Colonic mucosa (tissue), 4 donors: ENCODE results near the gene BCL11A. TPM values are rescaled to one million over a fixed set of nuclear protein-coding genes. Genes with fewer than 3 reads are reported as not detected.

Experiments used
- DNase-seq: peaks from one replicate; pipeline ENCODE4 v3.0.0-alpha.2; 2020
- H3K27ac ChIP-seq: fragments of 200-600 bp; one replicate; pipeline ENCODE4 v1.8.0; 2021
- H3K27me3 ChIP-seq: fragments of 200-600 bp; one replicate; pipeline ENCODE4 v1.8.0; 2021
- H3K36me3 ChIP-seq: fragments of 200-600 bp; one replicate; pipeline ENCODE4 v1.8.0; 2021
- H3K4me1 ChIP-seq: fragments of 200-600 bp; one replicate; pipeline ENCODE4 v1.8.0; 2021; ENCODE audit warnings: mild to moderate bottlenecking
- H3K4me3 ChIP-seq: fragments of 200-600 bp; one replicate; pipeline ENCODE4 v1.8.0; 2021
- H3K9ac ChIP-seq, 2 donors: one replicate each; pipeline ENCODE4 v1.7.0; 2013; ENCODE audit warnings: control low read depth in 2 of 2, low read depth in 2 of 2, low read length in 2 of 2
- H3K9me3 ChIP-seq: fragments of 200-600 bp; one replicate; pipeline ENCODE4 v1.8.0; 2021
- intact Hi-C: fragments of 100-400 bp; cut with DNase I; formaldehyde crosslinking; loops from one replicate; pipeline ENCODE4 v1.14.1; 2022
- total RNA-seq, 2 donors: library from RNA; stranded (reverse); fragmentation: NEBNext Ultra II Directional in 1 of 2; extraction: Animal tissue kit (Norgen Biotek cat#: 25700) in 1 of 2; gene quantifications; one replicate each; pipeline ENCODE4 v1.2.1, GENCODE V29; 2021
- TF ChIP-seq, protein P1 (sequence below): fragments of 200-600 bp; IDR thresholded peaks from one replicate; pipeline ENCODE4 v1.8.0; 2022; ENCODE audit warnings: antibody characterized with exemption, mild to moderate bottlenecking
- donor health status: healthy.
- donor health status: DM: no; HTN: no; CAD: no.
- donor health status: DM: no; HTN: no; CAD: no.

Gene BCL11A
- total RNA-seq, 2 donors from 2014 or later: 22.9 to 27.1 TPM

DNA sequence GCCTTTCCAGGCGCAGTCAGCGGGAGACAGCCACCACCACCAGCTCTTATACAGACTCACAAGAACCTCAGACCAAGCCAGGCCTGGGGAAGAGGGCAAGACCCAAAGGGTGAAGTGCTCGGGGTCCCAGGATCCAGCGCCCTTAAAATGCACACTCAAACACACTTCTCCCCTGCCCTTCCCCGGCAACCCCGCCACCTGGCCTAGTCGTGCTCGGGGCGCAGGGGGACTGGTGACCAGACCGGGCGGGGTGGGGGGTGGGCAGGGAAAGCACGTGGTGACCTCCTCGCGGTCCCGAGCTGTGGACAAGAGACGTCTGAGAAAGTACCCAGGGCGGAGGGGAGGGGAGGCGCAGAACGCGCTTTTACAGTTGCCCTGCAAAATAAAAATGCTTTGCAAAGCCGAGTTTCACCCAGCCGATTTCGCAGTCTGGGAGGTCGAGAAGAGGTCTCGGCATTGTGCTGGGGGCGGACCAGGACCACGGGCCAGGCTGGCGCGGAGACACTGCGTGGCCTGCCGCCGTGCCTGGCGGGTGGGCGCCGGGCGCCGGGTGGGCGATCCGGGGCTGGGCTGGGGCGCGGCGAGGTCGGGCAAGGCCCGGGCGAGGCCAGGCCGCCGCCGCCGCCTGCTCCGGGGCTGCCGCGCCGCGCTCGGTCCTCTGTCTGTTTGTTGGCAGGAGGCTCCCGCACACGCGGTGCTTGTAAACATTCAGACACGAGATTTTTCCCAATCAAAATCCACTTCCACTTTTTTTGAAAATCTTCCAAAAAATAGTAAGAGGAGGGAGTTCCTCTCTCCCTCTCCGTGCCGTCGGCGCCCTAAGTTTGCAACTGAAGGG, 2.0 kb downstream of the BCL11A start:
- intact Hi-C loops: loop anchor here (10.0 kb wide), 1 partner anchor 337 kb away; no protein-coding TSS in a partner anchor
- H3K9me3 ChIP-seq: no peaks in the 10 kb centered on the region
- no peaks in the 10 kb centered on the region for H3K36me3 ChIP-seq
- peak overlapping the region; percentile 70 for H3K27ac ChIP-seq
- peak; percentile 64 for DNase-seq
- H3K4me3 ChIP-seq: peak overlapping the region; percentile 73
- peak overlapping the region; percentile 66 to 88 for H3K9ac ChIP-seq
- peaks cover 11% of the 10 kb centered on the region for H3K4me1 ChIP-seq
- TF ChIP-seq, protein P1, sequence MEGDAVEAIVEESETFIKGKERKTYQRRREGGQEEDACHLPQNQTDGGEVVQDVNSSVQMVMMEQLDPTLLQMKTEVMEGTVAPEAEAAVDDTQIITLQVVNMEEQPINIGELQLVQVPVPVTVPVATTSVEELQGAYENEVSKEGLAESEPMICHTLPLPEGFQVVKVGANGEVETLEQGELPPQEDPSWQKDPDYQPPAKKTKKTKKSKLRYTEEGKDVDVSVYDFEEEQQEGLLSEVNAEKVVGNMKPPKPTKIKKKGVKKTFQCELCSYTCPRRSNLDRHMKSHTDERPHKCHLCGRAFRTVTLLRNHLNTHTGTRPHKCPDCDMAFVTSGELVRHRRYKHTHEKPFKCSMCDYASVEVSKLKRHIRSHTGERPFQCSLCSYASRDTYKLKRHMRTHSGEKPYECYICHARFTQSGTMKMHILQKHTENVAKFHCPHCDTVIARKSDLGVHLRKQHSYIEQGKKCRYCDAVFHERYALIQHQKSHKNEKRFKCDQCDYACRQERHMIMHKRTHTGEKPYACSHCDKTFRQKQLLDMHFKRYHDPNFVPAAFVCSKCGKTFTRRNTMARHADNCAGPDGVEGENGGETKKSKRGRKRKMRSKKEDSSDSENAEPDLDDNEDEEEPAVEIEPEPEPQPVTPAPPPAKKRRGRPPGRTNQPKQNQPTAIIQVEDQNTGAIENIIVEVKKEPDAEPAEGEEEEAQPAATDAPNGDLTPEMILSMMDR: no peak
- H3K27me3 ChIP-seq: no peaks in the 10 kb centered on the region

DNA sequence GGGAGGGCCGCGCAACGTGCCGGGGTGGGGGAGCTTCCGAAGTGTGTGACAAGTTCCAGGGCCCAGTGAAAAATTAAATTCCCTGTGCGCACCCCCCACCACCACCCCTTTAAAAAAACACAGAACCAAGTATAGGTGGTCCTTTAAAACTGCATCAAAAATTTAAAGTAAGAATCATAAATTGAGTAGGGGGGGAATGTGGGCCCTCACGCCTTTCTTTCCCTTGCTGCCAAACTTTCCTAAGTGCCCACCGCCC, 2.5 kb downstream of the BCL11A start:
- no peak for DNase-seq
- H3K4me1 ChIP-seq: peaks cover 8% of the 10 kb centered on the region
- H3K9ac ChIP-seq: peak overlapping the region in 1 of 2 donors; percentile 88
- H3K9me3 ChIP-seq: no peaks in the 10 kb centered on the region
- H3K4me3 ChIP-seq: peak overlapping the region; percentile 73
- no peaks in the 10 kb centered on the region for H3K27me3 ChIP-seq
- peak overlapping the region; percentile 70 for H3K27ac ChIP-seq
- no peaks in the 10 kb centered on the region for H3K36me3 ChIP-seq
- intact Hi-C loops: loop anchor here (10.0 kb wide), 1 partner anchor 336 kb away; no protein-coding TSS in a partner anchor
- TF ChIP-seq, protein P1: no peak

DNA sequence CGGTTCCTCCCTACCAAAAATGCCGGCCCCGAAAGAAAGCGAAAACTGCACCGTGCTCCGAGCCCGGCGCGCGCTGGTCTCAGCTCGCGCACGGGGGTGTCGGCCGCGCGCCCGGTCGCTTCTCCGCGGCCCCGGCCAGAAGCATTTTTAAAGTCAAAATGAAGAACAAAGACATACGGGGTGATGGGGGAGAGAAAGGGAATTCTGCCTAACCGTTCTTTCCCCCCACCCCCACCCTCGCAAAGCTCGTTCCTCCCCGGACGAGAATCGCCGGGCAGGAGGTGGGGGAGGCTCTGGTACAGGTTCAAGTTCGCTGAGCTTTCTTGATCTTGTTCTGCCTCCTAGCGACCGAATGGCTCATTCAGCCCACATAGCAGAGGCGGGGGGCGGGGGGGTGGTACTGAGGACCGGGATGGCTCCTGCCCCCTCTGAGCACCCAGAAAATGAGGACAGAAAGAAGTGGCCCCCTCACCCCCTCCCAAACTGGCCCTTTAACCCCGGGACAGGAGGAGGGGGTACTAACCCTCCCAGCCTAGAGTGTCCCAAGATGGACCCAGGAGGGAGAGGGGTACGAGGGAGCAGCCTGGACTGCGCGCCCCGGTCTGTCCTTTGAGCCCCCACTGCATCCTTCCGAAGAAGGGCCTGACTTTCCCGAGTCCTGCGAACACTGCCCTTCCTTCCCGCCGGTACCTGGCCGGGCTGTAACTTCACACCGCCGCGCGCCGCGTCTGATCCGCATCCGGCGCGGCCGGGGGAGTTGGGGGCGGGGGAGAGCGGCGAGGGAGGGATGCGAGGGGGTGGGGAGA, 3.1 kb downstream of the BCL11A start:
- TF ChIP-seq, protein P1: peak; percentile 50
- no peaks in the 10 kb centered on the region for H3K9me3 ChIP-seq
- no peaks in the 10 kb centered on the region for H3K36me3 ChIP-seq
- intact Hi-C loops: loop anchor here (10.0 kb wide), 1 partner anchor 336 kb away; no protein-coding TSS in a partner anchor
- peaks cover 8% of the 10 kb centered on the region for H3K4me1 ChIP-seq
- H3K4me3 ChIP-seq: peak overlapping the region; percentile 73
- no peaks in the 10 kb centered on the region for H3K27me3 ChIP-seq
- peak overlapping the region; percentile 78 for H3K27ac ChIP-seq
- peak overlapping the region; percentile 64 to 88 for H3K9ac ChIP-seq
- DNase-seq: peak; percentile 91

DNA sequence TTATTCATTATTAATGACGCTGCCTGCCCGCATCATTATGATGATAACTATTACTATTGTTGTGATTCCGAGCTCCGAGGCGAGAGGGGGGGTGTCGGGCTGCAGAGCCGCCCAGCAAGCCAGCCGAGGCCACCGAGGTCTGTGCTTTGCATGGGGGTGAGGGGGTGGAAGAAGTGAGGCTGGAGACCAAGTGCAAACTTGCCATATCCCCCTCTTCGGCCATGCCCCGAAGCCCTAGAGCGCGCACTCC, 3.6 kb downstream of the BCL11A start:
- Histone ChIP-seq H3K9me3 (no peaks in the 10 kb centered on the region), H3K27me3 (no peaks in the 10 kb centered on the region), H3K9ac (peak overlapping the region; percentile 64 to 88), H3K4me3 (peak overlapping the region; percentile 73), H3K4me1 (peaks cover 8% of the 10 kb centered on the region), H3K27ac (peak overlapping the region; percentile 78), H3K36me3 (no peaks in the 10 kb centered on the region)
- TF ChIP-seq, protein P1: no peak
- intact Hi-C loops: loop anchor here (10.0 kb wide), 1 partner anchor 335 kb away; no protein-coding TSS in a partner anchor
- no peak for DNase-seq

DNA sequence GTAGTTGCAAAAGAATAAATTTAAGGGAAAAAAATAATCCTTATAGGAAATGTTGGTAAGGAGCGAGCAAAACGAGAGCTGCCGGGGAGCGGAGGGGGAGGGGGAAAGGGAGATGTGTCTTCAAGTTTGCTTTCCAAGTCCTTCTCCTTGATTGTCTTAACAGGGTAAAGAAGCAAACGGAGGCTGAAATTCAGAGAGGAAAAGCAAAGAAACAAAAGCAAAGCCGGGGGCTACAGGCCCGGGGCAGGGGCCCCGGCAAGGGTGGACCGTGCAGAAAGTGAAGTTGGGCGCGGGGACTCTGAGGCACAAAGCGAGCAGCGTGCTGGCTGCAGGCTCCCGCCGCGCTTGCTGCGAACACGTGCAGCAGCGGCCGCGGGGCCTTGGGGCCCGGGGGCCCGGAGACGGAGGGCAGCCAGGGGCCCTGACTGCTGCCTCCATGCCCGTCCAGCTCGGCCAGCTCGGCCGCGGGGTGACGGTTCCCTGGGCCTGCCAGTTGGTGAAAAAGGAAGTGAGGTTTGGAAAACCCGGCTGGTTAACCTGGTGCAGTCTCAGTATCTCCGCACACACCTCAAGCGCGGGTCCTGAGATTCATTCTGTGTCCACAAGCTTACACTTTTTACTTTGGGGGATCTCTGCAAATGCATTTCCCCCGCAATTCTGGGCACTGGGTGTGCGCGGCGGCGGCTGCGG, 4.1 kb downstream of the BCL11A start:
- Histone ChIP-seq H3K27ac (peak overlapping the region; percentile 78), H3K36me3 (no peaks in the 10 kb centered on the region), H3K4me3 (peak overlapping the region; percentile 73), H3K27me3 (no peaks in the 10 kb centered on the region), H3K9ac (peak overlapping the region; percentile 64 to 88), H3K4me1 (peaks cover 8% of the 10 kb centered on the region), H3K9me3 (no peaks in the 10 kb centered on the region)
- DNase-seq: peak; percentile 63
- intact Hi-C loops: no loop called here
- TF ChIP-seq, protein P1: no peak
